ENCODE results near the gene GPR162.

The GPR162 gene

DNA sequence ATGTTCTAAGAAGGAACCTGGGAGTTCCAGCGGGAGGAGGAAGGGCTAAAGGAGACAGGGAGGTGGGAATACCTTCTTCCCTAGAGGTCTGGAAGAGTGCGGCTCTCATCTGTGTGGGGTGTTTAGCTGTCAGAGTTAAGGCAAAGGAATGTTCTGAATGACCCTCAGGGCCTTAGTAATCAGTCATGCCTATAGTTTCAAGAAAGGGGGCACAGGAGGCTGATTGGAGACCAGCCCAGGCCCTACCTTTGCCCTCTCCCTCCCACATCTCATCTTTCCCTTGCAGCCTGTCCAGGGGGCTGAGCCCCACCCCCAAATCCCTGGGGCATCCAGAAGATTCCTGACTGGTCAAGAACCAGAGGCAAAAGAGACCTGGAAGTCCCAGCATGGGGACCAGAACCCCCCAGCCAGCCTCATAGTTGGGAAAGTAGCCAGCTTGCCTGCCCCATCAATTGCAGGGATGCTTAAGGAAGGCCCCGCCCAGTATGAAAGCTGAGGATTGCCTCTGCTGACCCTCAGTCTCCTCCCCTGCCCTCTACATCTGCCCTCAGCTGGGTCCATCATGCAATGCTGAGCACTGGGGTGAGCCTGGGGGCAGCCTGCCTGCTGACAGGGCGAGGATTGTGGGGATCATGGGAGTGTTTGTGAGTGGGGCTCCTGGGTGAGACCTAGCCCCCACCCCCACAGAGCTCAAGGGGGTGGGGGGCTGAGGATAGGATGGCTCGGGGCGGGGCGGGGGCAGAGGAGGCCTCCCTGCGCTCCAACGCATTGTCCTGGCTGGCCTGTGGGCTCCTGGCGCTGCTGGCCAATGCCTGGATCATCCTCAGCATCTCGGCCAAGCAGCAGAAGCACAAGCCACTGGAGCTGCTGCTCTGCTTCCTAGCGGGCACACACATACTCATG, 1.8 kb downstream of the GPR162 start:
- DNase-seq = no peak

DNA sequence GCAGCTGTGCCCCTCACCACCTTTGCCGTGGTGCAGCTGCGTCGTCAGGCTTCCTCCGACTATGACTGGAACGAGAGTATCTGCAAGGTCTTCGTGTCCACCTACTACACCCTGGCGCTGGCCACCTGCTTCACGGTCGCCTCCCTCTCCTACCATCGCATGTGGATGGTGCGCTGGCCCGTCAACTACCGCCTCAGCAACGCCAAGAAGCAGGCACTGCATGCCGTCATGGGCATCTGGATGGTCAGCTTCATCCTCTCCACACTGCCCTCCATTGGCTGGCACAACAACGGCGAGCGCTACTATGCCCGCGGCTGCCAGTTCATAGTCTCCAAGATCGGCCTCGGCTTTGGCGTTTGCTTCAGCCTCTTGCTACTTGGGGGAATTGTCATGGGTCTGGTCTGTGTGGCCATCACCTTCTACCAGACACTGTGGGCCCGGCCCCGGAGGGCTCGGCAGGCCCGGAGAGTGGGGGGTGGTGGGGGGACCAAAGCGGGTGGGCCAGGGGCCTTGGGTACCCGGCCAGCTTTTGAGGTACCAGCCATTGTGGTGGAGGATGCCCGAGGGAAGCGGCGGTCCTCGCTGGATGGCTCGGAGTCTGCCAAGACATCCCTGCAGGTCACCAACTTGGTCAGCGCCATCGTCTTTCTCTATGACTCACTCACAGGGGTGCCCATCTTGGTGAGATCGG, 2.6 kb downstream of the GPR162 start:
- DNase-seq = no peak

DNA sequence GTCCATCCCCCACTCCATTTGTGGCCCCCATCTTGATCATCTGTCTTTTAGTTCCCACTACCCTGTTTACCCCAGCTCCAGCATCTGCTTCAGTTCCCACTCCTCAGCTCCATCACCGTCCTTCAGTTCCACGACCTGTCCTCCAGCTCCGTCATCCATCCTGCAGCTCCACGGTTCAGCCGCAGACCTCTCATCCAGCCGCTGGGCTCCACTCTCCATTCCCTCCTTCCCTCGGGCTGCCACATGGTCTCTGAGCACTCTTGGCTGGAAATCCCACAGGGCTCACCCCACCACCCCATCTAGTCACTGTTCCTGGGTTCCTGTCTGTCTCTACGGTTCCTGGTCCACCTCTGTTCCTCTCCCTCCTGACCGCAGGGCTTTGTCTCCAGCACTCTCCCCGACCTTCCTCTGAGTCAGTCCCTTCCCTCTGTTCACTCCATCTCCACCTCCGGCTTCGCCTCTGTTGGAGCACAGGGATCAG, 3.3 kb downstream of the GPR162 start:
- no peak for DNase-seq

DNA sequence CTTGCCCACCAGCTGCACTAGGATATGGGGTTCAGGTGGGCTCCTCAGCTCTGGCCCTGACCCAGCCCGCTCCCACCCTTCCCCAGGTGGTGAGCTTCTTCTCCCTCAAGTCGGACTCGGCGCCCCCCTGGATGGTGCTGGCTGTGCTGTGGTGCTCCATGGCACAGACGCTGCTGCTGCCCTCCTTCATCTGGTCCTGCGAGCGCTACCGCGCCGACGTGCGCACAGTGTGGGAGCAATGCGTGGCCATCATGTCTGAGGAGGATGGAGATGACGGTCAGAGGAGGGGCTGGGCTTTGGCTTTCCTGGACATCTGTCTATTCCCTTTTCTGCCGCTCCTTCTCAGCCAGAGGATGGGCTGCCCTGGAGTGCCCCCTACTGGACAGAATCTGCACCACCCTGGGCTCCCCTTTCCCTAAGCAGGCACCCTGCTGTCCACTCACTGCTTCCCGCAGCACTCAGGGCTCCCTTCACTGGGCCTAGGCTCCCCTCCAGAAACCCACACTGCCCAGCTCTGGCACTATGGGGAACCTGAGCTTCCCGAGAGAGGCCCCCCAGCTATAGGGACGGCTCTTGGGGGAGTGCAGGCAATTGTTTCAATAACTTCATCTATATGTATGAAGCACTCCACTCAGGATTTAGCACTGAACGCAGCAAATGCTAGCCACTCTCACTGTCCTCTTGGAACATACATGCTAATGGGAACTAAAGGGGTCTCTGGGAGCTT, 3.9 kb downstream of the GPR162 start:
- DNase-seq = peak; percentile 73 to 84

DNA sequence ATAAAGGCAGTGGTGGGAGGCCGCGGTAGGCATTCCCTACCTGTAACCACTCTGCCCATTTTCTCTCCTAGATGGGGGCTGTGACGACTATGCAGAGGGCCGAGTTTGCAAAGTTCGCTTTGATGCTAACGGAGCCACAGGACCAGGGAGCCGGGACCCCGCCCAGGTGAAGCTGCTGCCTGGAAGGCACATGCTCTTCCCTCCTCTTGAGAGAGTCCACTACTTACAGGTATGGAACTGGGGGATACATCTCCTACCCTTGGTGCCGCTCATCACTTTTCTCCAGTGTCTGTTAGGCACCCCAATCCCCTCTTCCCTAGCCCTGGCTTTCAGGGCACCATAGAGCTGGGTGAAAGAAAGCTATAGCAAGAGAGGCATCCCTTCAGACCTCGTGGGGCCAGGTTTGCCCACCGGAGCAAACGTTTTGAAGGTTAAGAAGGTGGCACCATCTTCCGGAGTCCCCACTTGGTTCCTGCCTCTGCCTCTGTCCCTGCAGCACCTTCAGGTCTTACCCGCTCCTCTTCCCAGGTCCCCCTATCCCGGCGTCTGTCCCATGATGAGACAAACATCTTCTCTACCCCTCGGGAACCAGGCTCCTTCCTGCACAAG, 4.6 kb downstream of the GPR162 start:
- DNase-seq = no peak

DNA sequence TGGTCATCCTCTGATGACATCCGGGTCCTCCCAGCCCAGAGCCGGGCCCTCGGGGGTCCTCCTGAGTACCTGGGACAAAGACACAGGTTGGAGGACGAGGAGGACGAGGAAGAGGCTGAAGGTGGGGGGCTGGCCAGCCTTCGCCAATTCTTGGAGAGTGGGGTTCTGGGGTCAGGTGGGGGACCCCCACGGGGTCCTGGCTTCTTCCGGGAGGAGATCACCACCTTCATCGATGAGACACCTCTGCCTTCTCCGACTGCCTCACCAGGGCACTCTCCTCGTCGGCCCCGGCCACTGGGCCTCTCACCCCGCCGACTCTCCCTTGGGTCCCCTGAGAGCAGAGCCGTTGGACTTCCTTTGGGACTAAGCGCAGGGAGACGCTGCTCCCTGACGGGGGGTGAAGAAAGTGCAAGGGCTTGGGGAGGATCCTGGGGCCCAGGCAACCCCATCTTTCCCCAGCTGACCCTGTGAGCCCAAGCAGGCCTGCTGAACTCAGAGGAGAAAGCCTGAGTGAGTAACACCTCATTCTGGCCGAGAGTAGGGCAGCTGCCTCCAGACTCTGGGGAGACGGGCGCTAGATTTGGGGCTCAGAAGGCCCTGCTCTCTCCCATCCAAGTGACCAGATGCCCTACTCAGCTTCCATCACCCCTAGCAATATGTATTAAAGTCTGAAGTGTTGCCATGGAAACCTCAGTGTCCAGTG, 5.3 kb downstream of the GPR162 start:
- DNase-seq = no peak

DNA sequence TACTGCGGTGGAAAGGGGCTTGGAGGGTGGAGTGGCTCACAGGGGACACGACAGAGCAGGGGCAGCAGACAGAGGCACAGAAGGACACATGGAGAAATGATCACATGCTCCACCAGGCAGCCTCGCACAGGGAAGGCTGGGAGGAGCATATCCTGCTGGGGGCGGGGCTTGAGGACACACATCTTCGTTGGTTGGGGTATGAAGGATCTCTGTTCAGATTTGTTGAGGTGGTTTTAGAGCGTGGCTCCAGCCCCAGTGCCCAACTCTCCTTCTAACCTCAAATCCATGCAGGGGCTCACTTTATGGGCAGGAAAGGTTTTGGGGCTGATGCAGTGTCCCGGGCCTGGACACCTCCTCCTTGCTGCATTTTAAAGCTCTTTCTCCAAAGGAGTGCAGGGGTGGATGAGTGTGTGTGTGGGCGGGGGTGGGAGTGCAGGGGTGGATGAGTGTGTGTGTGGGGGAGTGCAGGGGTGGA, 5.9 kb downstream of the GPR162 start:
- peak; percentile 21 to 41 for DNase-seq

DNA sequence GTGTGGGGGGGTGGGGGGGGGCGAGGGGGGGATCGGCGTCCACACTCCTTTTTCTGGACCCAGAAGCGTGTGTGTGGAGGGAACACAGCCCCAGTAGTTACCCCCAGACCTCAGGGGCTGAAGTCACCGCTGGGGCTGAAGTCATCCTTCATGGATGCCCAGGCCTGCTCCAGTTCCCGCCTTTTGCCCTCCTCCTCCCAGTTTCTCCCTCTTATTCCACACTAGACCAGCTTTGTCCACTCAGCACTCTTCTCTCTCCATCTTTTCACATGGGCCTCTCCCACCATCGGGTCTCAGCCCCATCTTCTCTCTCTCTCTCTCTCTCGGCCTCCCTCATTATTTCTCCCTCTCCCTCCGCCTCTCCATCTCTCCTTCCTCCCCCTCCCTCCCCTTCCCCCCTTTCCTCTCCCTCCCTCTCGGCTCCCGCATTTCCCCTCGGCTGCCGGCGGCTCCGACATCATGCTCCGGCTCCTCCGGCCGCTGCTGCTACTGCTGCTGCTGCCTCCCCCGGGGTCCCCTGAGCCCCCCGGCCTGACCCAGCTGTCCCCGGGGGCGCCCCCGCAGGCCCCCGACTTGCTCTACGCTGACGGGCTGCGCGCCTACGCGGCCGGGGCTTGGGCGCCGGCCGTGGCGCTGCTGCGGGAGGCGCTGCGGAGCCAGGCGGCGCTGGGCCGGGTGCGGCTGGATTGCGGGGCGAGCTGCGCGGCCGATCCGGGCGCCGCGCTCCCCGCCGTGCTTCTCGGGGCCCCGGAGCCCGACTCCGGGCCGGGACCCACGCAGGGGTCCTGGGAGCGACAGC, 6.6 kb downstream of the GPR162 start, which contains the start of gene P3H3:
P3H3 (plus strand) TSS at position 426 of the 799 bp plus-strand sequence; CDS start at position 460, 34 bp downstream.
- no peak for DNase-seq

DNA sequence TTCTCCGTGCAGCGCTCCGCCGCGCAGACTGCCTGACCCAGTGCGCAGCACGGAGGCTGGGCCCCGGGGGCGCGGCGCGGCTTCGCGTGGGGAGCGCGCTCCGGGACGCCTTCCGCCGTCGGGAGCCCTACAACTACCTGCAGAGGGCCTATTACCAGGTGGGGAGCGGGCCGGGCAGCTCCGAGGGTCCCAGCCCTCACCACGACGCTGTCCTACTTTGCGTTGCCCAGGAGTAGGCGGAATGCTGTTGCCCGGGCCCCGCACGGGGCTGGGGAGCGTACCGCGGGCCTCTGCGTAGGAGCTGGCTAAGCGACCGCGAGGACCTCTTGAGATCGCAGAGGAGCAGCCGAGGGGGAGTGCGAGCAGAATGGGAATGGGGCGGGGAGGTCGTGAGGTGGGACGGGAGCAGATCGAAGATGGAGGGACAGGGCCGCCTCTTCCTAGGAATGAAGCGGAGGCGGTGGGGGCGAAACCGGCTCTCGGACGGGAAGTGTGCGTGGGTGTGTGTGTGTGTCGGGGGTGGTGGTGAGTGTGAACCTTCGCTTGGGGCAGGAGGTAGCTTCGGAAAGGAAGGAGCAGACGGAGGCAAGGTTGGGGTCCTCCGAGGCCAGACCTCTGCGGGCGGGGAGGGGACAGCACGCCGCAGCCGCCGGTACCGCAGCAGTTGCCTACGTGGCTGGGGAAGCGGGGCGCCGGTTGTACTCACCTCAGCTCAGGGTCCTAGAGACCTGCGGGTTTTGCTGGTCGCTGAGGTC, 7.3 kb downstream of the GPR162 start:
- peak; percentile 16 to 42 for DNase-seq

DNA sequence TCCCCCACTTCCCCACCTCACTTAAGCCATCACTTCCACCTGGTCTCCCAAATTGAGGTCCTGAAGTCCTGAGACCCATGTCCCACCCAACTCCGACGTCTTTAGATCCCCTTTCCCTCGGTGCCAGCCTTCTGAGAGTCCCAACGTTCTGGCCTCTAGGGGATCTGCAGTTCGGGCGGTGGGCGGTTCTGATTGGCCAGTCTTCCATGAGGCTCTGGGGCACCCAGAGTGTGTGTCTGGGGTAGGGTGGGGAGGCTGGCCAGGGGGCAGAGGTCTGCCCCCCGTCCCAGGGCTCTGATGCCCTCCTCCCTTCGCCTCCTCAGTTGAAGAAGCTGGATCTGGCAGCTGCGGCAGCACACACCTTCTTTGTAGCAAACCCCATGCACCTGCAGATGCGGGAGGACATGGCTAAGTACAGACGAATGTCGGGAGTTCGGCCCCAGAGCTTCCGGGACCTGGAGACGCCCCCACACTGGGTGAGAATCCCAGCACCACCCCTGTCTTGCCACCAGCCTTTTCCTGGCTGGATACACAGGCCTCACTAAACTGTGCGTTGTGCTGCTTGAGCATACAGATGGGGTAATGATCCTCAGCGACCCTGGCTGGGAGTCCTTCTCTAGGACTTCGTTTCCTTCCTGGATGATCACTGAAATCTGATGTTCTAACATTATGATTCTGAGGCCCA, 8.1 kb downstream of the GPR162 start:
- no peak for DNase-seq

DNA sequence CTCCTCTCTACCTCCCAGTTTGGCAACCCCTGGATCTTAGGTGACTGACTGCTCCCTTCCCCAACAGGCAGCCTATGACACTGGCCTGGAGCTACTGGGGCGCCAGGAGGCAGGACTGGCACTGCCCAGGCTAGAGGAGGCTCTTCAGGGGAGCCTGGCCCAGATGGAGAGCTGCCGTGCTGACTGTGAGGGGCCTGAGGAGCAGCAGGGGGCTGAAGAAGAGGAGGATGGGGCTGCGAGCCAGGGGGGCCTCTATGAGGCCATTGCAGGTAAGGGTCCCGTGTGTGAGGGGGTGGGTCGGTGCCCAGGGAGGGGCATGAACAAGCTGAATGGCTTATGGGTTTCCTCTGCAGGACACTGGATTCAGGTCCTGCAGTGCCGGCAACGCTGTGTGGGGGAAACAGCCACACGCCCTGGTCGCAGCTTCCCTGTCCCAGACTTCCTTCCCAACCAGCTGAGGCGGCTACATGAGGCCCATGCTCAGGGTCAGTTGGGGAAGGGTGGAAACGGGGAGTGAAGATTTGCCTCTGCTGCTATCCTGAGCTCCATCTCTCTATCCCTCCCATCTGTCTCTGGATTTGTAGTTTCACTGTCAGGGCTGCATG, 8.8 kb downstream of the GPR162 start:
- no peak for DNase-seq

DNA sequence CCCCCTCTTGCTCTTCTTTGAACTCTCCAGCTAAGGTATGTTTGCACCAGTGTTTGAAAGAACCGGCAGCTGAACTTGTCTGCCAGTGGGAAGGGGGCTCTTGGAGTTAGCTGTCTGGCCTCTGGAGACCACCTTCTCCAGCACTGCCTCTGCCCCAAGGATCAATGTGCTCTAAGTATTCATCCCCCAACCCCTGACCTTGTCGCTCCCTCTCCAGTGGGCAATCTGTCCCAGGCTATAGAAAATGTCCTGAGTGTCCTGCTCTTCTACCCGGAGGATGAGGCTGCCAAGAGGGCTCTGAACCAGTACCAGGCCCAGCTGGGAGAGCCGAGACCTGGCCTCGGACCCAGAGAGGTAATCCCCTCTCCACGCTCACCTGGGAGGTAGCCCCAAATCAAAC, 9.4 kb downstream of the GPR162 start:
- DNase-seq = no peak

DNA sequence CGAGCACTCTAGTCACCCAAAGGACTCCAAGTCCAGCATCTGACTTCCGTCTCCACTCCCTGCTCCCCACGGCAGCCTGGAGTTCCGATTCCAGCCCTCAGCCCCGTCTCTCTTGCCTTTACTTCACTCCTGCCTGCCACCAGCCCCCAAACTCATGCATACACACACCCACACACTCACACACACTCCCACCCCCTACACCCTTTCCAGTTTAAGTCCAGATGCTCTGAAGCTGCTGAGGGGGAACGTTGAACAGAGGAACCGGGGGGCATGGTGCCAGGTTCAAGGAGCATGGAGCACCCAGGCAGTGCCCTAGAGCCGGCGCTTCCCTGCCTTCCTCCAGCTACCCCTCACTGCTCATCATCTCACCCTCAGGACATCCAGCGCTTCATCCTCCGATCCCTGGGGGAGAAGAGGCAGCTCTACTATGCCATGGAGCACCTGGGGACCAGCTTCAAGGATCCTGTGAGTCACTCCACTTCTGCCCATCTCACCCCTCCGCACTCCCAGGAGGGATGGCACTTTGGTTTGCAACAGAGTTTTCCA, 9.9 kb downstream of the GPR162 start:
- no peak for DNase-seq

DNA sequence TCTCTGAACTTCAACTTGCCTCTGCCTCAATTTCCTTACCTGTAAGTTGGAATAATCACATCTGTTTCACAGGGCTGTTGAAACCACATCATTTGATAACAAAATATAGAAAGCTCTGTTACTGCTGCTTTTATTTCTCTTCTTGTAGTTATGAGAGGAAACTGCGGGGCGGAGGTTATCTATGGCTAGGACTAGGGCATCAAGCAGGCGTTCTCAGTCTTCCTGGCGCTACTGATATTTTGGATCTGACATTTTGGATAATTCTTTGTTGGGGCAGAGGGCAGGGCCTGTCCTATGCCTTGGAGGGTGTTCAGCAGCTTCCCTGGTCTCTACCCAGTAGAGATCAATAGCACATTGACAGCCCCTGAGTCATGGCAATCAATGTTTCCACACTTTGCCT, 10.5 kb downstream of the GPR162 start:
- DNase-seq = no peak

DNA sequence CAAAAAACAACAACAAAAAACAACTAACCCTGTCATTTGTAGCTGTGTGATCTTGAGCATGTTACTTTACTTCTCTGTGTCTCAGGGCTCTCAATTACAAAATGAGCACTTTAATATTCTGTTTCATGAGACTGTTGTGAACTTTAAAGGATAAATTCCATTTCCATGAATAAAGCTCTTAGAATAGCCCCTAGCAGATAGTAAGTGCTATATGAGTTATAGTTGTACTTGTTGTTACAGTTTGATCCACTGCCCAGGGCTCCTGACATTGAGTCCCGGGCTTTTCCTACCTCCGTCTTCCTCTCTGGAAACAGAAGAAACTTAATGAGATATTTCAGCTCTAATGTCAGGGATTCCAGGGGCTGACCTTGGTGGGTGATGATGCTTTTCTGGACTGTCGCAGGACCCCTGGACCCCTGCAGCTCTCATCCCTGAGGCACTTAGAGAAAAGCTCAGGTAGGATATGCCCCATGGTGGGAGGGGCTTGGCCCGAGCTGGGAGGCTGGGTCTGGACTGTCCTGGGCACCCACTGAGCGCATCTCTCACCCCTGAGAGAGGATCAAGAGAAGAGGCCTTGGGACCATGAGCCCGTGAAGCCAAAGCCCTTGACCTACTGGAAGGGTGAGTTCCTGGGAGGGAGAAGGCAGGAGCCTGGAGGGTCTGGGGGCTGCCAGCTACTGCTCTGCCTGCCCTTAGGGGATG, 11.7 kb downstream of the GPR162 start:
- DNase-seq = no peak

DNA sequence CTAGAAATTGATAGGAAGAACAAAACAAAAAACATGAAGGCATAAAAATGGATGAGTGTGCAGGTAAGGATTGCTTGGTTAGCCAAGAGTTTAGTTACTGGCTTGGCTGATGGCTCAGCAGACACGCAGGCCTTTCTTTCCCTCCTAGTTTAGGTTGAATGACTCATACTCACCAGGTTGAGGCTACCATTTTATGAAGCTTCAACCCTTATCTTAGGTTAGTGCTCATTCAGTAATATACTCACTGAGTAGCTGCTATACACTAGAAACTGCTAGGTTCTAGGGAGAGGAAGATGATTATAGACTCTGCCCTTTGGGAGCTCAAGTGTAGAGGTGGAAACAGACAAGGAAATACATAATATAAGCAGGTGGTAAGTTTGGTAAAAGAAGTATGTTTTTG, 12.6 kb downstream of the GPR162 start:
- DNase-seq = no peak

DNA sequence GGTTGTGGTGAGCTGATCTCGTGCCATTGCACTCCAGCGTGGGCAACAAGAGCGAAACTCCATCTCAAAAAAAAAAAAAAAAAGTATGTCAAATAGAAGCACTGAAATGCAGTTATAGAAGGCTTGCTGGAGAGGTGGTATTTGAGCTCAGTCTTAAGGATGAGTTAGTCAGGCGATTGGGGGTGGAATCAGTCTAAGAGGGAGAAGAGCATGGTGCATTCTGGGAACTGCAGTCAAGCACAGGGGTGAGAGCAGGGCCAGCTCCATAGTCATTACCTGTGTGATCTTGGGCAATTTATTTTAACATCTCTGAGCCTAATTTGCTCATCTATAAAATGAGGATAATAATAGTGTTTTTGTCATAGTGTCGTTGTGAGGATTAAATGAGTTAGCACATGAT, 13.3 kb downstream of the GPR162 start:
- DNase-seq = no peak

DNA sequence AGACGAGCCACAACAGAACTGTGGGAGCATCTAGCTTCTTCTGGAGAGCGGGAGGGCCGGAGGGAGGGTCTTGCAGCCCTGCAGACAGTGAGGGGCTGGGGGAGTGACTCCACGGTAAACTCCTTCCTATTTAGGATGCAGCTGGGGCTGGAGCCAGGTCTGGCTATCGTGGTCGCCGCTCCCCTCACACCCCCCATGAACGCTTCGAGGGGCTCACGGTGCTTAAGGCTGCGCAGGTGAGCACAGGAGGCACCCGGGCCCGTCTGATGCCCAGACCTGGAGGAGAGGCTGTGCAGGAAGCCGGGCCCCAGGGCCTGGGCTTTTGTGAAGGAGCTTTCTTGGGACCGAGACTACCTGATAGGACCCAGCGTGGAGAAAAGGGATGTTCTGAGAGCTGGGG, 15.2 kb downstream of the GPR162 start:
- DNase-seq = no peak
